CD4-positive, alpha-beta T cell (primary cell): ENCODE measurements around the gene CD247. TPM values are rescaled to one million over a fixed set of nuclear protein-coding genes. Genes with fewer than 3 reads are reported as not detected.
"Not testable (repeated sequence)": the region's sequence is repeated elsewhere in the genome, so short reads cannot be mapped to it uniquely, and the experiment has no call there.

ENCODE experiments used
- ATAC-seq: fragments of 200-7000 bp; cut with Tn5 transposase; one replicate; pipeline ENCODE4 v1.10.0; 2022; ENCODE audit warnings: mild to moderate bottlenecking; ENCODE audit not compliant: poor library complexity
- CTCF ChIA-PET: fragments of 350-600 bp; sonication (Branson Sonifier 250); formaldehyde crosslinking; loops from one replicate; lab custom pipeline; 2021; ENCODE audit warnings: antibody characterized with exemption, inconsistent platforms; lab: Charles Lee
- POLR2A ChIA-PET: fragments of 350-600 bp; sonication (Branson Sonifier 250); formaldehyde crosslinking; loops from one replicate; lab custom pipeline; 2021; ENCODE audit warnings: antibody characterized with exemption, inconsistent platforms; lab: Charles Lee
- DNase-seq, 14 experiments: peaks; one replicate each; pipeline ENCODE4 v3.0.0-alpha.2; 2013 to 2020; ENCODE audit warnings: mixed read lengths in 2 of 14
- H3K27ac ChIP-seq, 2 donors: one replicate each; pipeline versions ENCODE4 v1.5.1 to v1.7.0; 2013; ENCODE audit warnings: low read length in 2 of 2, low read depth in 1 of 2, mild to moderate bottlenecking in 1 of 2
- H3K27me3 ChIP-seq, 2 experiments: 1 replicate in 1 of 2; 2 replicates in 1 of 2; pipeline versions ENCODE4 v1.6.1 to v1.7.0; 2013; ENCODE audit warnings: low read length in 2 of 2, control low read depth in 1 of 2, mild to moderate bottlenecking in 1 of 2, moderate library complexity in 1 of 2; ENCODE audit not compliant: insufficient read depth in 2 of 2, control insufficient read depth in 1 of 2
- H3K36me3 ChIP-seq: one replicate; pipeline ENCODE4 v1.6.1; 2013; ENCODE audit warnings: low read length, control low read depth; ENCODE audit not compliant: insufficient read depth
- H3K4me1 ChIP-seq: one replicate; pipeline ENCODE4 v1.6.1; 2013; ENCODE audit warnings: low read length, control low read depth; ENCODE audit not compliant: insufficient read depth
- H3K4me3 ChIP-seq: one replicate; pipeline ENCODE4 v1.5.1; 2013; ENCODE audit warnings: mild to moderate bottlenecking, low read length, moderate library complexity
- H3K9me3 ChIP-seq, 2 experiments: 1 replicate in 1 of 2; 2 replicates in 1 of 2; pipeline versions ENCODE4 v1.6.1 to v1.7.0; 2013; ENCODE audit warnings: low read length in 2 of 2, mild to moderate bottlenecking in 2 of 2, control low read depth in 1 of 2, moderate library complexity in 1 of 2; ENCODE audit not compliant: control insufficient read depth in 1 of 2, insufficient read depth in 1 of 2
- H3K27ac Mint-ChIP-seq: one replicate; pipeline ENCODE4 v1.8.0; 2020; ENCODE audit warnings: mixed read lengths
- H3K27me3 Mint-ChIP-seq: one replicate; pipeline ENCODE4 v1.8.0; 2021; ENCODE audit warnings: mixed read lengths
- H3K36me3 Mint-ChIP-seq: one replicate; pipeline ENCODE4 v1.8.0; 2021; ENCODE audit warnings: low read depth, mixed read lengths
- H3K4me1 Mint-ChIP-seq: one replicate; pipeline ENCODE4 v1.8.0; 2021; ENCODE audit warnings: low read depth, mixed read lengths
- H3K4me3 Mint-ChIP-seq: one replicate; pipeline ENCODE4 v1.8.0; 2020; ENCODE audit warnings: mild to moderate bottlenecking, mixed read lengths
- H3K9me3 Mint-ChIP-seq: one replicate; pipeline ENCODE4 v1.8.0; 2020; ENCODE audit warnings: mixed read lengths
- intact Hi-C, 2 experiments: fragments of 100-400 bp; cut with DNase I in 1 of 2; cut with micrococcal nuclease in 1 of 2; formaldehyde crosslinking; loops; one replicate each; pipeline versions ENCODE4 v1.15.1 to v1.9.0; 2023 to 2025; cut with DNase I, micrococcal nuclease
- total RNA-seq, 174 experiments: library from RNA in 2 of 174; stranded (reverse) in 2 of 174; gene quantifications; one replicate each; pipeline ENCODE4 v1.2.3 and lab custom pipeline; 2021 to 2026
- TF ChIP-seq, protein P1 (sequence below): fragments of 200-600 bp; IDR thresholded peaks from one replicate; pipeline ENCODE4 v1.8.0; 2022; ENCODE audit warnings: antibody characterized with exemption, mild to moderate bottlenecking

Gene CD247
- total RNA-seq, 2 experiments from 2014 or later: 355 to 378 TPM

DNA sequence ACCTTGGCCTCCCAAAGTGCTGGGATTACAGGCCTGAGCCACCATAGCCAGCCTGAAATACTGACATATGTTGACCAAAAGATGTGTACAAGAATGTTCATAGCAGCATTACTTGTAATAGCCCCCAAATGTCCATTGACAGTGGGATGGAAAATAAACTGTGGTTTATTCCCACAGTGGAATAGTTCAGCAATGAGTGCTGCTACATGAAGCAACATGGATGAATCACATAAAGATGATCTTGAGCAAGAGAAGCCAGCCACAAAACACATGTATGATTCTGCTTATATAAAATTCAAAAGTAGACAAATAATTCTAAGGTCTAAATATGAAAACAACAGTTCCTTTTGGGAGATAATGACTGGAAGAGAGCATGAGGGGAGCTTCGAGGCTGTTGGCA lies 44.4 kb upstream of the CD247 start:
- Histone ChIP-seq H3K9me3 (no peaks in the 10 kb centered on the region), H3K27ac (no peak overlapping the region), H3K4me3 (no peak overlapping the region), H3K27me3 (no peaks in the 10 kb centered on the region), H3K4me1 (no peaks in the 10 kb centered on the region), H3K36me3 (no peaks in the 10 kb centered on the region)
- DNase-seq (no peak), ATAC-seq (no peak)
- TF ChIP-seq, protein P1, sequence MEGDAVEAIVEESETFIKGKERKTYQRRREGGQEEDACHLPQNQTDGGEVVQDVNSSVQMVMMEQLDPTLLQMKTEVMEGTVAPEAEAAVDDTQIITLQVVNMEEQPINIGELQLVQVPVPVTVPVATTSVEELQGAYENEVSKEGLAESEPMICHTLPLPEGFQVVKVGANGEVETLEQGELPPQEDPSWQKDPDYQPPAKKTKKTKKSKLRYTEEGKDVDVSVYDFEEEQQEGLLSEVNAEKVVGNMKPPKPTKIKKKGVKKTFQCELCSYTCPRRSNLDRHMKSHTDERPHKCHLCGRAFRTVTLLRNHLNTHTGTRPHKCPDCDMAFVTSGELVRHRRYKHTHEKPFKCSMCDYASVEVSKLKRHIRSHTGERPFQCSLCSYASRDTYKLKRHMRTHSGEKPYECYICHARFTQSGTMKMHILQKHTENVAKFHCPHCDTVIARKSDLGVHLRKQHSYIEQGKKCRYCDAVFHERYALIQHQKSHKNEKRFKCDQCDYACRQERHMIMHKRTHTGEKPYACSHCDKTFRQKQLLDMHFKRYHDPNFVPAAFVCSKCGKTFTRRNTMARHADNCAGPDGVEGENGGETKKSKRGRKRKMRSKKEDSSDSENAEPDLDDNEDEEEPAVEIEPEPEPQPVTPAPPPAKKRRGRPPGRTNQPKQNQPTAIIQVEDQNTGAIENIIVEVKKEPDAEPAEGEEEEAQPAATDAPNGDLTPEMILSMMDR: no peak
- no peak overlapping the region for H3K4me3 Mint-ChIP-seq
- intact Hi-C loops: no loop called here
- ChIA-PET POLR2A (interaction anchor here (0.6 to 1.9 kb wide), 2 partner anchors 9 to 253 kb away, joined by 3 to 11 read pairs; partner anchors contain the start of gene CREG1), CTCF (interaction anchor here (0.6 kb wide), 1 partner anchor 174 kb away, joined by 4 read pairs; no protein-coding TSS in a partner anchor)
- no peaks in the 10 kb centered on the region for H3K36me3 Mint-ChIP-seq
- no peaks in the 10 kb centered on the region for H3K9me3 Mint-ChIP-seq
- no peaks in the 10 kb centered on the region for H3K27me3 Mint-ChIP-seq
- no peaks in the 10 kb centered on the region for H3K4me1 Mint-ChIP-seq
- H3K27ac Mint-ChIP-seq: no peak overlapping the region

DNA sequence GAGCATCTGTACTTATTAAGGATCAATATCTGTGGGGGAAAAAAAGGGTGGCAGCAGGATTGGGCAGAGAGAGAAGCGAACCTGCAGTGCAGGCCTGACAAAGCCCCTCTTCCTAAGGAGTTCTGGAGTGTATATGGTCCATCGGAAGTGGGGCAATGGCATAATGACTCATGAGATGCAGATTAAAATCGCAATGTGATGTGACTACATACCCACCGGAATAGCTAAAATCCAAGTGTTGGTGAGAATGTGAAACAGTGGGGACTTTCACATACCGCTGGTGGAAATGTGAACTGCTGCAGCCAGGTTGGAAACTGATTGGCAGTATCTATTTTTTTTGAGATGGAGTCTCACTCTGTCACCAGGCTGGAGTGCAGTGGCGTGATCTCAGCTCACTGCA lies 43.4 kb upstream of the CD247 start:
- Histone ChIP-seq H3K4me3 (no peak overlapping the region), H3K27me3 (no peaks in the 10 kb centered on the region), H3K36me3 (no peaks in the 10 kb centered on the region), H3K27ac (no peak overlapping the region), H3K4me1 (no peaks in the 10 kb centered on the region), H3K9me3 (no peaks in the 10 kb centered on the region)
- POLR2A ChIA-PET: no interaction called here
- H3K27ac Mint-ChIP-seq: no peak overlapping the region
- no peaks in the 10 kb centered on the region for H3K27me3 Mint-ChIP-seq
- intact Hi-C loops: no loop called here
- DNase-seq (no peak), ATAC-seq (no peak)
- H3K36me3 Mint-ChIP-seq: no peaks in the 10 kb centered on the region
- no peaks in the 10 kb centered on the region for H3K4me1 Mint-ChIP-seq
- no peaks in the 10 kb centered on the region for H3K9me3 Mint-ChIP-seq
- TF ChIP-seq, protein P1: no peak
- no peak overlapping the region for H3K4me3 Mint-ChIP-seq
- CTCF ChIA-PET: interaction anchor here (1.7 kb wide), 1 partner anchor 294 kb away, joined by 4 read pairs; no protein-coding TSS in a partner anchor

DNA sequence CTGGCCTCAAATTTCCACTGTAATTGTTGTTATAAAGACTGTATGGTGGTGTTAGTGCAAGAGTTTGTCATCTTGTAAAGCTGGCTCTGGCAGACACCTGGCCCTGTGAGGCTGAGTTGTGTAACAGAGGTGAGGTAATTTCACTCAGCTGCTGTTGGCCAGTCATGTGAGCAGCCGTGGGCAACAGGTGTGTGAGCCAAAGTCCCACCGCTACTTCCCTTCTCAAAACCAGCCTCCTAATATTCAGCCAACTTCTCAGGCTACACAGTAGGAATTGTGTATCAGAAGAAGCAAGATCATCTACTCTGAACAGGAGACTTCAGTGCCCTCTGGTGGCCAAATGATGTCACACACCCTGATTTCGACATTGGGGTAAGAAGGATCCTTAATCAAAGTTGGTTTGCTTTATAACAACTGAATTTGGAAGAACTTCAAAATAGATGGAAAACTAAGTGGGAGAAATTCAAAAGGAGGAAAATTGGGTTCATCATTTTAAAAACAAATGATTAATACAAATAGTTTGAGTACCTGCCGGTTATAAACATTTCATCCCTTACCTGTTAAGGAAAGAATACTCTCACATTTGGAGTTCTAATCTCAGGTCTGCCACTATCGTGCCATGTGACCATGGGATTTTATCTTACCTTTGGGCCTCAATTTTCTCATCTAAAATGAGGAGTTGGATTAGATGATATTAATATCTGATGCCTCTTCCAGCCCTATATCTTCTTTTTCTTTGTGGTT lies 37.8 kb upstream of the CD247 start:
- POLR2A ChIA-PET: no interaction called here
- intact Hi-C loops: loop anchor here (1.0 to 10.0 kb wide), 5 partner anchors 79 to 641 kb away; partner anchors contain the start of gene RCSD1 (in 1 of the 2)
- H3K36me3 Mint-ChIP-seq: no peaks in the 10 kb centered on the region
- TF ChIP-seq, protein P1: peak; percentile 90
- Histone ChIP-seq H3K9me3 (no peaks in the 10 kb centered on the region), H3K4me1 (peaks cover 25% of the 10 kb centered on the region), H3K4me3 (no peak overlapping the region), H3K36me3 (no peaks in the 10 kb centered on the region), H3K27ac (no peak overlapping the region), H3K27me3 (no peaks in the 10 kb centered on the region)
- no peaks in the 10 kb centered on the region for H3K27me3 Mint-ChIP-seq
- DNase-seq: peak; percentile 56 to 86 (median 71)
- no peak overlapping the region for H3K27ac Mint-ChIP-seq
- no peaks in the 10 kb centered on the region for H3K9me3 Mint-ChIP-seq
- H3K4me3 Mint-ChIP-seq: peak overlapping the region; percentile 36
- H3K4me1 Mint-ChIP-seq: peaks cover 26% of the 10 kb centered on the region
- ATAC-seq: peak; percentile 25
- CTCF ChIA-PET: interaction anchor here (0.6 to 4.7 kb wide), 10 partner anchors 8 to 646 kb away, joined by 3 to 20 read pairs (median 4); no protein-coding TSS in a partner anchor

DNA sequence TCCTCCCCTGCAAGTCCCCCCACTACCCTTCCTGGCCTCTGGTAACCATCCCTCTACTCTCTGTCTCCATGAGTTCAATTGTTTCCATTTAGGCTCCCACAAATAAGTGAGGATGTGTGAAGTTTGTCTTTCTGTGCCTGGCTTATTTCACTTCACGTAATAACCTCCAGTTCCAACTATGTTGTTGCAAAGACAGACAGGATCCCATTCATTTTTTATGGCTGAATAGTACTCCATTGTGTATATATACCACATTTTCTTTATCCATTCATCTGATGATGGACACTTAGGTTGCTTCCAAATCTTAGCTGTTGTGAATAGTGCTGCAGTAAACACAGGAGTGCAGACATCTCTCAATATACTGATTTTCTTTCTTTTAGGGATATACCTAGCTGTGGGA lies 36.7 kb upstream of the CD247 start:
- H3K4me3 ChIP-seq, ATAC-seq, H3K27me3 ChIP-seq, H3K27ac ChIP-seq, POLR2A ChIA-PET, DNase-seq, H3K9me3 ChIP-seq, H3K27me3 Mint-ChIP-seq, H3K36me3 ChIP-seq, H3K27ac Mint-ChIP-seq, H3K9me3 Mint-ChIP-seq, H3K36me3 Mint-ChIP-seq: not testable (repeated sequence)
- H3K4me1 ChIP-seq: peaks cover 25% of the 10 kb centered on the region
- Mint-ChIP-seq H3K4me3 (peak overlapping the region; percentile 36), H3K4me1 (peaks cover 36% of the 10 kb centered on the region)
- intact Hi-C loops: loop anchor here (5.0 to 10.0 kb wide), 4 partner anchors 80 to 640 kb away; partner anchors contain the start of gene RCSD1 (in 1 of the 2)
- CTCF ChIA-PET: interaction anchor here (0.8 to 4.7 kb wide), 8 partner anchors 9 to 645 kb away, joined by 3 to 20 read pairs (median 4); no protein-coding TSS in a partner anchor
